Endothelial cell of umbilical vein (primary cell): ENCODE measurements around the gene HOXC5.

Experiments used
- EZH2 ChIP-seq: IDR thresholded peaks from 2 replicates; pipeline ENCODE4 v1.6.1; 2012; ENCODE audit warnings: borderline replicate concordance, low read depth, mild to moderate bottlenecking, moderate library complexity, low read length, inconsistent platforms; ENCODE audit not compliant: severe bottlenecking
- FOS ChIP-seq: IDR thresholded peaks from 2 replicates; pipeline ENCODE4 v1.6.1; 2011; ENCODE audit warnings: mild to moderate bottlenecking, low read length, moderate library complexity, borderline replicate concordance; ENCODE audit not compliant: insufficient read depth
- JUN ChIP-seq: IDR thresholded peaks from 2 replicates; pipeline ENCODE4 v1.6.1; 2011; ENCODE audit warnings: borderline replicate concordance, low read depth; ENCODE audit not compliant: insufficient read length, insufficient read depth
- MYC ChIP-seq: IDR thresholded peaks from one replicate; pipeline ENCODE4 v1.6.1; 2011; ENCODE audit warnings: mild to moderate bottlenecking, low read depth, low read length
- POLR2A ChIP-seq: IDR thresholded peaks from 2 replicates; pipeline ENCODE4 v1.6.1; 2012; ENCODE audit warnings: low read depth, mild to moderate bottlenecking, control low read depth, low read length
- POLR2AphosphoS5 ChIP-seq: IDR thresholded peaks from 2 replicates; pipeline ENCODE4 v1.6.1; 2012; ENCODE audit warnings: low read depth, mild to moderate bottlenecking, control low read depth, low read length, moderate library complexity; ENCODE audit not compliant: insufficient read depth
- TF ChIP-seq, protein P1 (sequence below), 2 donors: IDR thresholded peaks; 1 replicate in 1 of 2; 2 replicates in 1 of 2; pipeline ENCODE4 v1.5.1; 2011; ENCODE audit warnings: low read length in 2 of 2, mild to moderate bottlenecking in 2 of 2, moderate library complexity in 2 of 2, control low read depth in 1 of 2, inconsistent platforms in 1 of 2, low read depth in 1 of 2; ENCODE audit not compliant: insufficient read depth in 1 of 2; ENCODE audit errors: extremely low read depth in 1 of 2
- TF ChIP-seq, protein P2 (sequence below): IDR thresholded peaks from 2 replicates; pipeline ENCODE4 v1.6.1; 2011; ENCODE audit not compliant: insufficient read depth, insufficient read length

DNA sequence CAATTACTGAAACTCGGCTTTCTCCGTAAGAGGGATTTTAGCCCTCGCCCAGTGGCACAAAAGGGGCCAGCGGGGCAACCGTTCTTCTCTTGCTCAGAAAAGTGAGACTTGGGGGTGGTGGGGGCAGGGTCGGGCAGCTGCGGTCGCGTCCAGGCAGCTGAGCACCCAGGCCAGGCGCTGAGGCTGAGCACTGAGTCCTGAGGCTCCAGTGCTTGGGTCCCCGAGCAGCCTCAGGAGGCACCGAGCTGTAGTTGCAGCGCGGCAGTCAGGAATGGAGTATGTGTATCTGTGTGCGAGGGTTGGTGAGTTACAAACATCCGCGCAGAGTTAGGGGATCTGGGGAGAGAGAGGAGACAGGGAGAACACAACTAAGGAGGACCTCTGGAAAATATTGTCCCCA, 8.7 kb upstream of the HOXC5 start:
- TF ChIP-seq, protein P1, sequence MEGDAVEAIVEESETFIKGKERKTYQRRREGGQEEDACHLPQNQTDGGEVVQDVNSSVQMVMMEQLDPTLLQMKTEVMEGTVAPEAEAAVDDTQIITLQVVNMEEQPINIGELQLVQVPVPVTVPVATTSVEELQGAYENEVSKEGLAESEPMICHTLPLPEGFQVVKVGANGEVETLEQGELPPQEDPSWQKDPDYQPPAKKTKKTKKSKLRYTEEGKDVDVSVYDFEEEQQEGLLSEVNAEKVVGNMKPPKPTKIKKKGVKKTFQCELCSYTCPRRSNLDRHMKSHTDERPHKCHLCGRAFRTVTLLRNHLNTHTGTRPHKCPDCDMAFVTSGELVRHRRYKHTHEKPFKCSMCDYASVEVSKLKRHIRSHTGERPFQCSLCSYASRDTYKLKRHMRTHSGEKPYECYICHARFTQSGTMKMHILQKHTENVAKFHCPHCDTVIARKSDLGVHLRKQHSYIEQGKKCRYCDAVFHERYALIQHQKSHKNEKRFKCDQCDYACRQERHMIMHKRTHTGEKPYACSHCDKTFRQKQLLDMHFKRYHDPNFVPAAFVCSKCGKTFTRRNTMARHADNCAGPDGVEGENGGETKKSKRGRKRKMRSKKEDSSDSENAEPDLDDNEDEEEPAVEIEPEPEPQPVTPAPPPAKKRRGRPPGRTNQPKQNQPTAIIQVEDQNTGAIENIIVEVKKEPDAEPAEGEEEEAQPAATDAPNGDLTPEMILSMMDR (IDR thresholded peaks at IDR 0.05; ENCODE audit: extremely low read depth in 1 of 2, insufficient read depth in 1 of 2, low read depth in 1 of 2, low read length in 2 of 2) = no peak
- TF ChIP-seq JUN = no peak
- no peak for TF ChIP-seq EZH2
- no peak for TF ChIP-seq POLR2A
- no peak for TF ChIP-seq MYC
- TF ChIP-seq POLR2AphosphoS5 = no peak
- TF ChIP-seq, protein P2, sequence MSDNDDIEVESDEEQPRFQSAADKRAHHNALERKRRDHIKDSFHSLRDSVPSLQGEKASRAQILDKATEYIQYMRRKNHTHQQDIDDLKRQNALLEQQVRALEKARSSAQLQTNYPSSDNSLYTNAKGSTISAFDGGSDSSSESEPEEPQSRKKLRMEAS = no peak
- TF ChIP-seq FOS = no peak
